CD14-positive monocyte (primary cell): ENCODE results near the gene AHI1. TPM values are rescaled to one million over a fixed set of nuclear protein-coding genes. Genes with fewer than 3 reads are reported as not detected.

Experiments used
- DNase-seq, 3 donors: peaks; one replicate each; pipeline ENCODE4 v3.0.0-alpha.2; 2011 to 2022
- H2AFZ ChIP-seq: 2 replicates; pipeline ENCODE4 v1.6.0; 2012; ENCODE audit warnings: mild to moderate bottlenecking, low read depth, low read length, inconsistent platforms; ENCODE audit not compliant: insufficient read depth, poor library complexity, severe bottlenecking
- H3K27ac ChIP-seq, 2 donors: 1 replicate in 1 of 2; 2 replicates in 1 of 2; pipeline ENCODE4 v1.5.1; 2012 to 2013; ENCODE audit warnings: low read length in 2 of 2, control low read depth in 1 of 2, inconsistent platforms in 1 of 2, low read depth in 1 of 2, mild to moderate bottlenecking in 1 of 2
- H3K27me3 ChIP-seq, 2 donors: one replicate each; pipeline versions ENCODE4 v1.6.0 to v1.6.1; 2011 to 2013; ENCODE audit warnings: low read length in 2 of 2; ENCODE audit not compliant: control insufficient read depth in 2 of 2, insufficient read depth in 2 of 2
- H3K36me3 ChIP-seq, 2 donors: replicated peaks in 1 of 2; 1 replicate in 1 of 2; 2 replicates in 1 of 2; pipeline versions ENCODE4 v1.5.1 to v1.6.1; 2012 to 2013; ENCODE audit warnings: low read length in 2 of 2, control low read depth in 1 of 2, inconsistent platforms in 1 of 2, mild to moderate bottlenecking in 1 of 2; ENCODE audit not compliant: insufficient read depth in 2 of 2, control insufficient read depth in 1 of 2
- H3K4me1 ChIP-seq, 2 donors: 1 replicate in 1 of 2; 2 replicates in 1 of 2; pipeline versions ENCODE4 v1.5.1 to v1.6.1; 2012 to 2013; ENCODE audit warnings: low read length in 2 of 2, control low read depth in 1 of 2, inconsistent platforms in 1 of 2, mild to moderate bottlenecking in 1 of 2, moderate library complexity in 1 of 2; ENCODE audit not compliant: insufficient read depth in 2 of 2, control insufficient read depth in 1 of 2
- H3K4me2 ChIP-seq: replicated peaks from 2 replicates; pipeline ENCODE3; 2012; ENCODE audit warnings: low read length, moderate library complexity, mild to moderate bottlenecking; ENCODE audit not compliant: poor library complexity, severe bottlenecking; ENCODE audit errors: extremely low read depth
- H3K4me3 ChIP-seq, 3 experiments: fragments of 200-600 bp in 1 of 3; sonication (generic) in 1 of 3; replicated peaks in 1 of 3; 1 replicate in 2 of 3; 2 replicates in 1 of 3; pipeline ENCODE4 v1.5.1; 2011 to 2013; ENCODE audit warnings: low read length in 3 of 3, mild to moderate bottlenecking in 3 of 3, control low read depth in 2 of 3, low read depth in 2 of 3, inconsistent platforms in 1 of 3, moderate library complexity in 1 of 3
- H3K79me2 ChIP-seq: 2 replicates; pipeline ENCODE4 v1.6.0; 2012; ENCODE audit warnings: mild to moderate bottlenecking, control low read depth, inconsistent platforms, low read length, moderate library complexity; ENCODE audit not compliant: insufficient read depth
- H3K9ac ChIP-seq: 2 replicates; pipeline ENCODE4 v1.6.0; 2017; ENCODE audit warnings: low read length, mild to moderate bottlenecking; ENCODE audit not compliant: insufficient read depth, poor library complexity, severe bottlenecking
- H3K9me3 ChIP-seq, 2 donors: replicated peaks in 1 of 2; 1 replicate in 1 of 2; 2 replicates in 1 of 2; pipeline versions ENCODE4 v1.5.1 to v1.6.1; 2012 to 2013; ENCODE audit warnings: low read length in 2 of 2, control low read depth in 1 of 2; ENCODE audit not compliant: control insufficient read depth in 1 of 2, insufficient read depth in 1 of 2
- H4K20me1 ChIP-seq: 2 replicates; pipeline ENCODE4 v1.6.0; 2012; ENCODE audit warnings: mild to moderate bottlenecking, low read length, control low read depth, moderate library complexity; ENCODE audit not compliant: insufficient read depth
- H3K27ac Mint-ChIP-seq, 7 donors: one replicate each; pipeline ENCODE4 v1.8.0; 2020; ENCODE audit warnings: mild to moderate bottlenecking in 7 of 7, mixed read lengths in 7 of 7, moderate library complexity in 6 of 7, inconsistent platforms in 2 of 7
- H3K27me3 Mint-ChIP-seq, 3 donors: one replicate each; pipeline ENCODE4 v1.8.0; 2021 to 2022; ENCODE audit warnings: low read depth in 3 of 3, mild to moderate bottlenecking in 3 of 3, mixed read lengths in 3 of 3, moderate library complexity in 3 of 3, inconsistent platforms in 1 of 3
- H3K36me3 Mint-ChIP-seq, 2 donors: one replicate each; pipeline ENCODE4 v1.8.0; 2020; ENCODE audit warnings: mixed read lengths in 2 of 2, inconsistent platforms in 1 of 2, mild to moderate bottlenecking in 1 of 2
- H3K4me1 Mint-ChIP-seq: one replicate; pipeline ENCODE4 v1.8.0; 2020; ENCODE audit warnings: mild to moderate bottlenecking, mixed read lengths
- H3K4me3 Mint-ChIP-seq, 2 donors: one replicate each; pipeline ENCODE4 v1.8.0; 2020; ENCODE audit warnings: mild to moderate bottlenecking in 2 of 2, mixed read lengths in 2 of 2, moderate library complexity in 1 of 2
- H3K9me3 Mint-ChIP-seq, 7 donors: one replicate each; pipeline ENCODE4 v1.8.0; 2020 to 2022; ENCODE audit warnings: mixed read lengths in 7 of 7, mild to moderate bottlenecking in 6 of 7, moderate library complexity in 6 of 7, inconsistent platforms in 2 of 7
- CTCF ChIP-seq: fragments of 200-600 bp; IDR thresholded peaks from one replicate; pipeline ENCODE4 v1.8.0; 2022; ENCODE audit warnings: antibody characterized with exemption, mild to moderate bottlenecking
- WGBS: methylation state at CpG from one replicate; pipeline ENCODE4 v1.1.5; 2013; ENCODE audit warnings: missing lambda C conversion rate; ENCODE audit not compliant: insufficient coverage; 5-methylcytosine and 5-hydroxymethylcytosine counted together
- intact Hi-C, 2 donors: fragments of 100-400 bp; cut with micrococcal nuclease; formaldehyde crosslinking; loops; one replicate each; pipeline versions ENCODE4 v1.15.0 to v1.15.1; 2023
- polyA plus RNA-seq, 3 donors: library from polyadenylated mRNA; depleted of rRNA in 1 of 3; unstranded in 2 of 3; stranded (reverse) in 1 of 3; fragments of 300-500 nt in 2 of 3; fragments of >200 nt in 1 of 3; fragmentation: Illumina TruSeq in 2 of 3; gene quantifications; 1 replicate in 2 of 3; 2 replicates in 1 of 3; pipeline ENCODE4 v1.2.3, GENCODE V29; 2012 to 2021

Gene AHI1
- polyA plus RNA-seq, 3 donors, result 0.91 to 2.8 (median 1.4) TPM

DNA sequence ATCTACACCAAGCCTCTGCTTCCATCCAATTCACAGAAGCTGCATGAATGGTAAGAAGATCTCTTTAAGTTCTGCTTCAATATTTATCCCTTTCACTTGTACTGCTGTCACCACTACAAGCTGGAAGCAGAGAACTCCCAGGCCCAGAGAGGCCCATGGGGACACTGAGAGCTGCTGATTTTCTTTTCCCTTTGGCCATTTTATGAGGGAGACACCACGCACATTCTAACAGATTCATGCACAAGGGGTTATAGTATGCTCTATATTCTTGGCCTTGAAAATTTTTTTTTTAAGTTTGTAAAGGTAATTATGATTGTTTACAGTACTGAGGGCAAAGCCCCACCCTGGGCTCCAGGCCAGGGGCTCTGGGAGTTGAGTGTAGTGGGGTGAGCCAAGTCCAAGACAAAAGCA lies 228.1 kb downstream of the AHI1 start:
- TF ChIP-seq CTCF, result no peak
- H3K4me2 ChIP-seq, result no peak overlapping the region
- H3K9ac ChIP-seq, result no peak overlapping the region
- H3K36me3 Mint-ChIP-seq, result no peaks in the 10 kb centered on the region
- no peak overlapping the region for H2AFZ ChIP-seq
- intact Hi-C loops, result no loop called here
- peaks cover 0 to 2% (median 1%) of the 10 kb centered on the region in 3 donors for H3K27me3 Mint-ChIP-seq
- H3K4me1 ChIP-seq, result peaks cover 7 to 11% of the 10 kb centered on the region in 2 donors
- H3K4me3 Mint-ChIP-seq, result no peak overlapping the region
- WGBS, result no CpG with 5 or more reads among the region's 1 CpG
- no peaks in the 10 kb centered on the region for H3K27me3 ChIP-seq
- peak overlapping the region in 1 of 7 donors; percentile 35 for H3K27ac Mint-ChIP-seq
- H3K36me3 ChIP-seq, result no peaks in the 10 kb centered on the region
- H3K9me3 ChIP-seq, result no peaks in the 10 kb centered on the region
- no peaks in the 10 kb centered on the region for H4K20me1 ChIP-seq
- peaks cover 13% of the 10 kb centered on the region for H3K4me1 Mint-ChIP-seq
- no peak overlapping the region for H3K4me3 ChIP-seq
- no peak overlapping the region for H3K27ac ChIP-seq
- no peak for DNase-seq
- no peaks in the 10 kb centered on the region for H3K9me3 Mint-ChIP-seq
- no peaks in the 10 kb centered on the region for H3K79me2 ChIP-seq

GRCh38 chr6:135268740-135269139 lies 228.8 kb downstream of the AHI1 start:
- peaks cover 7 to 10% of the 10 kb centered on the region in 2 donors for H3K4me1 ChIP-seq
- no peaks in the 10 kb centered on the region for H3K36me3 Mint-ChIP-seq
- no peak for DNase-seq
- no peaks in the 10 kb centered on the region for H3K27me3 ChIP-seq
- intact Hi-C loops, result no loop called here
- peaks cover 0 to 2% (median 1%) of the 10 kb centered on the region in 3 donors for H3K27me3 Mint-ChIP-seq
- no peak overlapping the region for H3K9ac ChIP-seq
- no peak overlapping the region for H3K4me3 Mint-ChIP-seq
- no peak overlapping the region for H3K4me3 ChIP-seq
- no peak overlapping the region for H3K4me2 ChIP-seq
- peaks cover 16% of the 10 kb centered on the region for H3K4me1 Mint-ChIP-seq
- no peaks in the 10 kb centered on the region for H3K9me3 Mint-ChIP-seq
- no peaks in the 10 kb centered on the region for H3K36me3 ChIP-seq
- no peaks in the 10 kb centered on the region for H3K79me2 ChIP-seq
- no peak overlapping the region for H3K27ac Mint-ChIP-seq
- H3K9me3 ChIP-seq, result no peaks in the 10 kb centered on the region
- WGBS, result 100% methylated on average over 2 of the region's 3 CpGs
- H3K27ac ChIP-seq, result no peak overlapping the region
- no peak overlapping the region for H2AFZ ChIP-seq
- H4K20me1 ChIP-seq, result no peaks in the 10 kb centered on the region
- TF ChIP-seq CTCF, result no peak
